OCI-LY3 (cell line): Measurements from ENCODE around the gene BAG1.

ENCODE experiments used
- H2AFZ ChIP-seq: fragments of 200-600, 300-600 bp; shearing (Covaris generic); 2 replicates; pipeline ENCODE4 v1.6.0; 2014; ENCODE audit warnings: antibody characterized with exemption, low read depth, low read length
- H3K27ac ChIP-seq: fragments of 200-600, 300-600 bp; sonication (generic); 2 replicates; pipeline ENCODE4 v1.5.1; 2014; ENCODE audit warnings: mild to moderate bottlenecking, low read length, moderate library complexity, mixed read lengths
- H3K27me3 ChIP-seq: fragments of 200-600, 300-600 bp; sonication (generic); 2 replicates; pipeline ENCODE4 v1.6.1; 2014; ENCODE audit warnings: low read depth, low read length, mixed read lengths
- H3K36me3 ChIP-seq: fragments of 200-600, 300-600 bp; sonication (generic); replicated peaks from 2 replicates; pipeline ENCODE3; 2014; ENCODE audit warnings: low read depth, low read length, mixed read lengths
- H3K4me1 ChIP-seq: fragments of 300-600, 200-600 bp; sonication (generic); 2 replicates; pipeline ENCODE4 v1.6.1; 2014; ENCODE audit warnings: low read length, mixed read lengths
- H3K4me2 ChIP-seq: fragments of 200-600, 300-600 bp; sonication (generic); 2 replicates; pipeline ENCODE4 v1.6.1; 2014; ENCODE audit warnings: low read length, mixed read lengths
- H3K4me3 ChIP-seq: fragments of 300-600, 200-600 bp; sonication (generic); 2 replicates; pipeline ENCODE4 v1.5.1; 2014; ENCODE audit warnings: antibody characterized with exemption, mild to moderate bottlenecking, low read length, moderate library complexity
- H3K79me2 ChIP-seq: fragments of 300-600, 200-600 bp; shearing (Covaris generic); 2 replicates; pipeline ENCODE4 v1.6.1; 2014; ENCODE audit warnings: mild to moderate bottlenecking, low read length, mixed read lengths
- H3K9ac ChIP-seq: fragments of 300-600, 200-600 bp; shearing (Covaris generic); 2 replicates; pipeline ENCODE4 v1.6.0; 2014; ENCODE audit warnings: mild to moderate bottlenecking, low read length, moderate library complexity
- H3K9me3 ChIP-seq: fragments of 200-600, 300-600 bp; shearing (Covaris generic); 2 replicates; pipeline ENCODE4 v1.6.1; 2014; ENCODE audit warnings: low read length, mixed read lengths; ENCODE audit not compliant: insufficient read depth
- H4K20me1 ChIP-seq: fragments of 200-600, 300-600 bp; sonication (generic); 2 replicates; pipeline ENCODE4 v1.6.1; 2016; ENCODE audit warnings: low read length, mixed read lengths; ENCODE audit not compliant: insufficient read depth
- EZH2phosphoT487 ChIP-seq: fragments of 200-600 bp; shearing (Covaris generic); IDR thresholded peaks from 2 replicates; pipeline ENCODE4 v1.6.1; 2018; ENCODE audit warnings: antibody characterized with exemption, mixed run types, low read depth
- TF ChIP-seq, protein P1 (sequence below): fragments of 200-600, 300-600 bp; sonication (generic); IDR thresholded peaks from 2 replicates; pipeline ENCODE4 v1.5.1; 2014; ENCODE audit warnings: antibody characterized with exemption, low read length, low read depth

BAG1 gene

DNA sequence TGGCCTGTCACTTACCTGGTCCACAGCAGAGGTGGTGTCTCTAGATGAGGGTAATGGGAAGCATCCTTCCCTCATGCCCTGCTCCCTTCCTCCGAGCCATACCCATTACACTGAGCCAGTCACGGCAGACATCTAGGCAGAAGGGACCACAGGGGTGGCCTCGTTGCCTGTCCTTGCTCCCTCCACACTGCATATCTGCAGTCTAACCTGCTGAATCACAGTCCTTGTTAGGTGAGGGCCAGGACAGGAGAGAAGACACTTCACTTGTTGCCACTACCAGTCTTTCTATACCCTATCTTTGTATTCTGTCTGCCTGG is 43.0 kb downstream of the BAG1 start:
- Histone ChIP-seq H3K9ac (no peak overlapping the region), H3K27me3 (peaks cover 9% of the 10 kb centered on the region), H3K27ac (no peak overlapping the region), H3K4me1 (peaks cover 36% of the 10 kb centered on the region), H2AFZ (no peak overlapping the region), H3K36me3 (no peaks in the 10 kb centered on the region), H3K9me3 (no peaks in the 10 kb centered on the region), H3K4me2 (no peak overlapping the region), H3K4me3 (no peak overlapping the region), H4K20me1 (no peaks in the 10 kb centered on the region), H3K79me2 (no peaks in the 10 kb centered on the region)
- TF ChIP-seq EZH2phosphoT487: no peak
- TF ChIP-seq, protein P1, sequence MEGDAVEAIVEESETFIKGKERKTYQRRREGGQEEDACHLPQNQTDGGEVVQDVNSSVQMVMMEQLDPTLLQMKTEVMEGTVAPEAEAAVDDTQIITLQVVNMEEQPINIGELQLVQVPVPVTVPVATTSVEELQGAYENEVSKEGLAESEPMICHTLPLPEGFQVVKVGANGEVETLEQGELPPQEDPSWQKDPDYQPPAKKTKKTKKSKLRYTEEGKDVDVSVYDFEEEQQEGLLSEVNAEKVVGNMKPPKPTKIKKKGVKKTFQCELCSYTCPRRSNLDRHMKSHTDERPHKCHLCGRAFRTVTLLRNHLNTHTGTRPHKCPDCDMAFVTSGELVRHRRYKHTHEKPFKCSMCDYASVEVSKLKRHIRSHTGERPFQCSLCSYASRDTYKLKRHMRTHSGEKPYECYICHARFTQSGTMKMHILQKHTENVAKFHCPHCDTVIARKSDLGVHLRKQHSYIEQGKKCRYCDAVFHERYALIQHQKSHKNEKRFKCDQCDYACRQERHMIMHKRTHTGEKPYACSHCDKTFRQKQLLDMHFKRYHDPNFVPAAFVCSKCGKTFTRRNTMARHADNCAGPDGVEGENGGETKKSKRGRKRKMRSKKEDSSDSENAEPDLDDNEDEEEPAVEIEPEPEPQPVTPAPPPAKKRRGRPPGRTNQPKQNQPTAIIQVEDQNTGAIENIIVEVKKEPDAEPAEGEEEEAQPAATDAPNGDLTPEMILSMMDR: no peak

DNA sequence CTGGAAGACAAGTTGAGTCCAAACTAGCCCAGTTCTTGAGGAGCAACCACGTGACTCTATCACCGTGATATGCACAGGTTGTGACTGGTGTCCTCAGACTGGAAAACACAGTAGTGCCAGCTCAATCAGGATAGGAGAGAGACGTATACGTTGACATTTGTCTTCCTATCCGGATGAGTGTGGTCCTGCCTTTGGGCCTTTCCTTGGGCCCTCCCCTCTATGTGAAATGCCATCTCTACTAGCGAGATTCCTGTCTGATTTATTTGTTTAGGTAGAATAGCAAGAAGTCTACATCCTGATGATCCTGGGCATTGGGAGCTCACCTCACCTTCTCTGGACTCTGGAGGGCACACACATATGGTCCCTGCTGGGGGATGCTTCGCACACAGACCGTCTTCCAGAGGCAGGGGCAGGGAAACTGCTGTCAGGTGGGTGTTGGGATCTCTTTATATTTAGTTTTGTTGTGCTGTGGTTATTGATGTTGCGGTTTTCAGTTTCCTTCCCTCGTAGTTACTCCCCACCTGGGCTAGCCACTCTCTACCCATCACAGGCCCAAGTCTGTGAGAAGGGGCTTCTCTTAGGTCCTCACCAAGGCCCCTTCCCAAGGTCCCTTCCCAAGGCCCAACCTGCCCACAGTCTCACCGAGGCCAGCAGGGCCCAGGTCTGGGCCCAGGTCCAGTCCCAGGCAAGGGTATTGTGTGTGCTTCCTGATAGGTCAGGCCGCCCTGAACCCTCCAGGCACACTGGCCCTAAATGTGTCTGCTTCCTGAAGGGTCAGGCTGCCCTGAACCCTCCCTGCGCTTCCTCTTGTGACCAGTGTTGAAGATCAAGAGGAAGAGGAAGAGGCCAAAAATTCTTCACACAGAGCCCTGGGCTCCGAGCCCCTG is 43.6 kb downstream of the BAG1 start:
- Histone ChIP-seq H3K4me1 (peaks cover 30% of the 10 kb centered on the region), H3K9ac (no peak overlapping the region), H3K79me2 (no peaks in the 10 kb centered on the region), H4K20me1 (no peaks in the 10 kb centered on the region), H2AFZ (no peak overlapping the region), H3K27me3 (peaks cover 15% of the 10 kb centered on the region), H3K4me2 (no peak overlapping the region), H3K27ac (no peak overlapping the region), H3K4me3 (no peak overlapping the region), H3K9me3 (no peaks in the 10 kb centered on the region), H3K36me3 (no peaks in the 10 kb centered on the region)
- no peak for TF ChIP-seq EZH2phosphoT487
- TF ChIP-seq, protein P1: no peak

DNA sequence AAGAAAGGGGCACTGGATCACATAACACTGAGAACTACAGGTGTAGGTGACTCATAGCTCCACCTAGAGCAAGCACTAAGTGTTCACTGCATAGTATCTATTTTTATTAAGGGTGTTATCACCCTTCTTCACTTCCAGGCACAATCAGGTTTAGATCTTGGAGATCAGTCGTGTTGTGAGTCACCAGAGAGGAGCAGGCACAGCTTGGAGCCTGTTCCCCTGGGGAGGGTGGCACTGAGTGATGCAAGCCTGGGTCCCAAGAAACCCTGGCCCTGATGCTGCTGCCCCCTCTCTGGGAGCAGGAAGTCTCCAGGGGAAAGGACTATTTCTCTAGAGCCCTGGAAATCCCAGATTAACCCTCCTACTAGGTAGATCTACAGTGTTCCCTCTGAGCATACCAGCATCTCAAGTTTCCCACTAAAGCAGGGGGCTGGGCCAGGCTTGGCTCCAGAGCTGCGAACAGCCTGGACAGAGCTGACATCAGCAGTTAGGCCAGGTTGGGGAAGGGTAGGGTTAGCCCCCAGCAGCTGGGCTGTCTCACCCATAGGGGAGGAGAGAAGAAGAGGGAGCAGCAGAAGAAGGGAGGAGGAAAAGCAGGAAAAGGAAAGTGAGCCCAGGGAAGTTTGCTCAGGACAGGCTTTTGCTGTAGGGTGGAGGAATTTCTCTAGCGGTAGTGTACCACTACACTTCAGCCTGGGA is 52.7 kb downstream of the BAG1 start:
- Histone ChIP-seq H2AFZ (no peak overlapping the region), H3K79me2 (no peaks in the 10 kb centered on the region), H3K4me1 (no peaks in the 10 kb centered on the region), H3K36me3 (no peaks in the 10 kb centered on the region), H4K20me1 (no peaks in the 10 kb centered on the region), H3K9me3 (no peaks in the 10 kb centered on the region), H3K9ac (no peak overlapping the region), H3K4me3 (no peak overlapping the region), H3K27ac (no peak overlapping the region), H3K27me3 (peaks cover 26% of the 10 kb centered on the region), H3K4me2 (no peak overlapping the region)
- TF ChIP-seq EZH2phosphoT487: no peak

DNA sequence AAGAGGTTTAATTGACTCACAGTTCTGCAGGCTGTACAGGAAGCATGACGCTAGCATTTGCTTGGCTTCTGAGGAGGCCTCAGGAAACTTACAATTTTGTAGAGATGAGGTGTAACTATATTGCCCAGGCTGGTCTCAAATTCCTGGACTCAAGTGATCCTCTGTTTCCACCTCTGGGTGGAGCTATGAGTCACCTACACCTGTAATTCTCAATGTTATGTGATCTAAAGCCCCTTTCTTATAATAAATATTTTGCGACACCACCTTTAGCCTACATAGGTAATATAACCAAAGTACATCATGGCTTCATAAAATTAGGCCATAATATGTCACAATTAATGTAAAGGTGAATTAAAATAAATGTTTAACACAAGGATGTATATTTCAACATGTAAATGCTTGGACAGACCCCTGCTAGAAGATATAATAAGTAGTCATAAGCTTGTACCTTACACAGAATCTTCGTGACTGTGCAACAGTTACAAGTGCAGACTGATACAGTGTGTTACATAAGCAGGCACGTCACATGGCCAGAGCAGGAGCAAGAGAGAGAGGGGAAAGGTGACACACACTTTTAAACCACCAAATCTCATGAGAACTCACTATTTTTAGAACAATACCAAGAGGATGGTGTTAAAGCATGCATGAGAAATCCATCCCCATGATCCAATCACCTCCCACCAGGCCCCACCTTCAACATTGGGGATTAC is 54.3 kb downstream of the BAG1 start:
- Histone ChIP-seq H3K4me2 (no peak overlapping the region), H2AFZ (no peak overlapping the region), H3K79me2 (no peaks in the 10 kb centered on the region), H3K9ac (no peak overlapping the region), H3K27ac (no peak overlapping the region), H3K4me3 (no peak overlapping the region), H4K20me1 (no peaks in the 10 kb centered on the region), H3K36me3 (no peaks in the 10 kb centered on the region), H3K27me3 (peaks cover 12% of the 10 kb centered on the region; the same call in 1 of the 2 replicates), H3K9me3 (no peaks in the 10 kb centered on the region), H3K4me1 (no peaks in the 10 kb centered on the region)
- TF ChIP-seq, protein P1: no peak
- TF ChIP-seq EZH2phosphoT487: no peak
